Sigmoid colon (tissue), 4 donors: ENCODE results near the gene TYSND1.

ENCODE experiments used
- CTCF ChIP-seq, 4 experiments: fragments of 450-650 bp in 3 of 4; fragments of 200-600 bp in 1 of 4; IDR thresholded peaks; one replicate each; pipeline ENCODE4 v1.5.1; 2016 to 2019; ENCODE audit warnings: antibody characterized with exemption in 4 of 4, mild to moderate bottlenecking in 3 of 4, moderate library complexity in 2 of 4
- EP300 ChIP-seq, 4 donors: sonication (generic); formaldehyde crosslinking; IDR thresholded peaks; one replicate each; pipeline ENCODE4 v1.6.1; 2017; ENCODE audit warnings: antibody characterized with exemption in 4 of 4
- POLR2A ChIP-seq, 2 donors: fragments of 450-650 bp; IDR thresholded peaks; one replicate each; pipeline ENCODE4 v1.6.1; 2016; ENCODE audit warnings: antibody characterized with exemption in 2 of 2, mild to moderate bottlenecking in 2 of 2, moderate library complexity in 2 of 2
- POLR2AphosphoS5 ChIP-seq, 4 donors: sonication (generic); formaldehyde crosslinking; IDR thresholded peaks; one replicate each; pipeline ENCODE4 v1.6.1; 2017; ENCODE audit warnings: antibody characterized with exemption in 4 of 4

- no peak for TF ChIP-seq CTCF (IDR thresholded peaks at IDR 0.05)
- TF ChIP-seq POLR2A (IDR thresholded peaks at IDR 0.05) = no peak
- TF ChIP-seq EP300 (IDR thresholded peaks at IDR 0.05) = no peak
- no peak for TF ChIP-seq POLR2AphosphoS5 (IDR thresholded peaks at IDR 0.05)
Measured at GRCh38 chr10:70094250-70094649, 52.2 kb downstream of the TYSND1 start.
